HG03521 (cell line): ENCODE data around the gene PRKD2.

Experiments
- ATAC-seq: cut with Tn5 transposase; IDR thresholded peaks from one replicate; pipeline ENCODE4 v1.9.1; 2021; ENCODE audit warnings: mild to moderate bottlenecking, moderate library complexity; ENCODE audit not compliant: unreplicated experiment

Gene PRKD2

GRCh38 chr19:46725036-46725820 is 8.3 kb upstream of the PRKD2 start:
- no peak for ATAC-seq

- ATAC-seq: no peak
Observed at GRCh38 chr19:46724468-46724867, 7.6 kb upstream of the PRKD2 start.

GRCh38 chr19:46723471-46723870 is 6.6 kb upstream of the PRKD2 start:
- ATAC-seq: no peak

GRCh38 chr19:46723023-46723461 is 6.1 kb upstream of the PRKD2 start:
- ATAC-seq: no peak

GRCh38 chr19:46722421-46723022 is 5.6 kb upstream of the PRKD2 start:
- no peak for ATAC-seq

GRCh38 chr19:46722004-46722380 is 5.1 kb upstream of the PRKD2 start:
- no peak for ATAC-seq

- no peak for ATAC-seq
Observed at GRCh38 chr19:46721269-46722003, 4.5 kb upstream of the PRKD2 start.

GRCh38 chr19:46720503-46721239 is 3.8 kb upstream of the PRKD2 start:
- ATAC-seq: no peak

- no peak for ATAC-seq
Observed at GRCh38 chr19:46719629-46720502, 3.0 kb upstream of the PRKD2 start.

GRCh38 chr19:46718934-46719622 is 2.2 kb upstream of the PRKD2 start:
- no peak for ATAC-seq

- no peak for ATAC-seq
Observed at GRCh38 chr19:46718157-46718933, 1.4 kb upstream of the PRKD2 start.

- ATAC-seq: no peak
Observed at GRCh38 chr19:46717716-46718143, 816 bp upstream of the PRKD2 start.

GRCh38 chr19:46716672-46717033 is 261 bp downstream of the PRKD2 start:
- ATAC-seq: peak; percentile 2

GRCh38 chr19:46715975-46716671 is 791 bp downstream of the PRKD2 start:
- ATAC-seq: no peak

- no peak for ATAC-seq
Observed at GRCh38 chr19:46715620-46715974, 1.3 kb downstream of the PRKD2 start.

GRCh38 chr19:46714444-46715106 is 2.3 kb downstream of the PRKD2 start:
- ATAC-seq: no peak

- ATAC-seq: no peak
Observed at GRCh38 chr19:46713781-46714443, 3.0 kb downstream of the PRKD2 start.
